ENCODE measurements around the gene LACRT.

- TF ChIP-seq CTCF (IDR thresholded peaks at IDR 0.05) (no peak), POLR2A (IDR thresholded peaks at IDR 0.05) (no peak)
Measured at GRCh38 chr12:54588890-54589267, 45.8 kb downstream of the LACRT start.

Data from sigmoid colon (tissue), 3 donors.